GM23338 (cell line): Measurements from ENCODE around the gene STARD13.

ENCODE experiments used
- CREB1 ChIP-seq: fragments of 250-450 bp; sonication (Bioruptor Pico); IDR thresholded peaks from 2 replicates; pipeline ENCODE4 v1.5.0; 2020; ENCODE audit warnings: low read depth, mild to moderate bottlenecking, moderate library complexity
- CTCF ChIP-seq, 2 experiments: fragments of 200-600 bp in 1 of 2; sonication (generic) in 1 of 2; conservative IDR thresholded peaks; 2 replicates each; pipeline versions ENCODE4 v1.5.1 to v1.6.1; 2016 to 2017; ENCODE audit warnings: antibody characterized with exemption in 2 of 2, low read depth in 2 of 2, mild to moderate bottlenecking in 2 of 2, moderate library complexity in 1 of 2
- EZH2phosphoT487 ChIP-seq: fragments of 200-600 bp; sonication (generic); IDR thresholded peaks from one replicate; pipeline ENCODE4 v1.8.1; 2018; ENCODE audit warnings: antibody characterized with exemption; ENCODE audit not compliant: unreplicated experiment

DNA sequence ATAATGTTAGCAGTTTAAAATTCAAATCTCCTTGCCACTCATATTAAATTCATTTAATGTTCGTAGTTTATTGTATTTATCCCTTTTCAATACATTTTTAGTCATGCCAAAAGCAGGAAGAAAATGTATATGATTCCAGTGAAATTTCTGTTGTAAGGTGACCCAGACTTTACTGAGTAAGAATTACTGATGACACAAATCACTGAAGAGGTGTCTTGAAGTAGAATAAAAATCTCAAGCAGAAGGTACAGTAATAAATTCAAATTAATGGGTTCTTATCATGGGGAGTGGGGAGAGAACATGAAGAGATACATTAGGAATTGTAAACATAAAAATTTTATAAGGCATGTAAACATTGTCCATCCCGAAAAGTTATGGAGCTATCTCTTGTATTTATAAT lies 19.9 kb downstream of the STARD13 start:
- no peak for TF ChIP-seq CREB1 (CRISPR knock-in tag)
- TF ChIP-seq CTCF (conservative IDR thresholded peaks at IDR 0.05; ENCODE audit: low read depth in 2 of 2) = no peak
- no peak for TF ChIP-seq EZH2phosphoT487
